GM18858 (cell line): ENCODE data around the gene KRTAP10-4.
"Not testable (repeated sequence)": the region's sequence is repeated elsewhere in the genome, so short reads cannot be mapped to it uniquely, and the experiment has no call there.

ENCODE experiments used
- ATAC-seq: cut with Tn5 transposase; IDR thresholded peaks from one replicate; pipeline ENCODE4 v1.9.1; 2021; ENCODE audit not compliant: unreplicated experiment

The KRTAP10-4 gene

DNA sequence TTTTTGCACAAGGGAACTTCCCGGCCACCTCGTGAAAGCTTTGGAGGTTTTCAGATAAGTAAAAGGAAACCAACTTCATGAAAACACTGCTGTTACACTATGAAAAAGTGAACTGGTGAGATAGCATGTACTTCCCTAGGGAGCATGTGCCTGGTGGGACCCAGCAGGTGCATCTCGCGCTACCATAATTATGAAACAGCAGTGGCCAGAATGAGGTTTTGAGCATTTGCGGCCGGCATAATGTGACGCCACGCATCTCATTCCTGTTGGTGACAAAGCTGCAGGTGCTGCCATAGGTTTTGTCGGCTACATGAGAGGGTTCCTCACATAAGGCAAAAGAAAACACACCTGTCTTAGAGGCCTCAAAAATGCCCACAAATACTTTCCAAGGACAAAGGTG, 16.6 kb upstream of the KRTAP10-4 start:
- no peak for ATAC-seq

DNA sequence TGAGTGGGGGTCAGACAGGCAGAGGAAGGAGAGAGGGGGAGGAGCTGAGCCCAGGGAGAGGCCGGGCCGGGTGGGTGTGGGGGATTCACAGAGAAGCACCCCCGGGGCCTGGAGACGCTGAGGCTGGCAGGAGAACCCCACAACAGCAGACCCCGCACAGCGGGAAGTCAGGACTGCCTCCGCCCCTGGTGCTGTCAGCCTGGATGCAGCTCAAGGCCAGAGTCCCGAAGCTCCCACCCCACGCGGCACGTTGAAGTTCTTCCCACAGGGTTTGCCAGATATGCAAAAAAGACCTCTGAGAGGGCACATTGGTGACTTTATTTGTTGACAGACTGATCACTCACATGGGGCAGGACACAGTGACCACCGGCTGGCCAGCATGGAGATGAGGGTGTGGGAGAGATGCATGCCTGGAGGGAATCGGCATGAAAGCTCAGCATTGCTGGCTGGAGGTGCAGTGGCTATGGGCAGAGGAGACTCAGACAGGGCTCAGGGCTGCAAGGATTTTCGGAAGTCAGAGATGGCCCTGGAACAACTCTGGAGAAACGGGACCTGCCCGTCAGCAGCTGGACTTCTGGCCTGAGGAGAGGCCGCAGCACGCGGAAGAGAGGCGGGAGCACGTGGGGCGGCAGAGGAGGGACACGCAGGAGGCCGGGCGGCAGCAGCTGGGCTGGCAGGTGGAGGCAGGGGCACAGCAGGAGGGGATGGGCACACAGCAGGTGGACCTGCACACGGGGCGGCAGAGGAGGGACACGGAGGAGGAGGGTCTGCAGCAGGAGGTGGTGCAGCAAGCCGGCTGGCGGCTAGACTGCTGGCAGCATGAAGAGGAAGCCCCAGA, 15.8 kb upstream of the KRTAP10-4 start:
- ATAC-seq, result no peak

DNA sequence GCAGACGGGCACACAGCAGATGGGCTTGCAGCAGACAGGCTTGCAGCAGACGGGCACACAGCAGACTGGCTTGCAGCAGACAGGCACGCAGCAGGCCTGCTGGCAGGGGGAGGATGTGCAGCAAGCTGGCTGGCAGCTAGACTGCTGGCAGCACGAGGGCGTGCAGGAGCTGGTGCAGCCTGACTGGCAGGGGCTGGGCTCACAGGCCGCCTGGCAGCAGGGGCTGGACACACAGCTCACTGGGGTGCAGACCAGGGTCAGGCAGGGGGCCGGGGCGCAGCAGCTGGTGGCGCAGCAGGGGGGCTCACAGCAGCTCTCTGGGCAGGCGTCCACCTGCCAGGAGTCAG, 15.2 kb upstream of the KRTAP10-4 start:
- ATAC-seq, result not testable (repeated sequence)

DNA sequence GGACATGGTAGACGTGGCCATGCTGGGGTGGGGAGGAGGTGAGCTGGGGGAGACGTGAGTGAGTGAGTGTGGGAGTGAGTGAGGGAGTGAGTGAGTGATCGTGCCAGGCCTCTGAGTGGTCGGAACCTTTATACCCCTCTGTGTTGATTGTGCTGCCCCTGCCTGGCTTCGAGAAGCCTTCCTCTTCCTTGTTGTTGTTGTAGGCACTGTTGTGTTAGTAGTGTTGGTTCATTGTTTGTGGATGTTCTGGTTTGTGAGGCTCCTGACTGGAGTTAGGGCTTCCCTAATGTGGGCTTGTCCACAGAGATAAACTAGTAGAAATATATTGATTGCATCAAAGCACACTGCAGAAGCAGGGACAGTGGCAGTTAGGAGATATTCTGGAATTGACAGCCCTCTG, 14.8 kb upstream of the KRTAP10-4 start, which contains the start of gene KRTAP10-3:
TSS of gene KRTAP10-3 (minus strand) at position 101 of the 400 bp plus-strand sequence. CDS start at position 21, 80 bp downstream.
- ATAC-seq, result no peak

DNA sequence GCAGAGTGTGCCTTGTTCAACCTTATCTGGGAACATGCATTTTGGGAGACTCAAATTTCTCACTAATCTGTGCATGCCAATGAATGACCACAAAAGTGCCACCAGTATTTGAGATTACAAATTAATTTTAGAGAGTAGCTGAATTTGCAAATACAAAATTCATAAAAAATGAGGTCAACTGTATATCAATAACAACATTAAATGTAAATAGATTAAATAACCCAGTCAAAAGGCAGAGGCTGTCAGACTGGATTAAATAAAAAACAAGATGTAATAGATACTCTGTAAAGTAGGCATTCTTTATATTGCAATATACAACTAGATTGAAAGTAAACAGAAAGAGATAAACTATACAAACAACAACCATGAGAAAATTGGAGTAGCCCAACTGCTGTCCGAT, 9.4 kb upstream of the KRTAP10-4 start:
- ATAC-seq, result no peak

DNA sequence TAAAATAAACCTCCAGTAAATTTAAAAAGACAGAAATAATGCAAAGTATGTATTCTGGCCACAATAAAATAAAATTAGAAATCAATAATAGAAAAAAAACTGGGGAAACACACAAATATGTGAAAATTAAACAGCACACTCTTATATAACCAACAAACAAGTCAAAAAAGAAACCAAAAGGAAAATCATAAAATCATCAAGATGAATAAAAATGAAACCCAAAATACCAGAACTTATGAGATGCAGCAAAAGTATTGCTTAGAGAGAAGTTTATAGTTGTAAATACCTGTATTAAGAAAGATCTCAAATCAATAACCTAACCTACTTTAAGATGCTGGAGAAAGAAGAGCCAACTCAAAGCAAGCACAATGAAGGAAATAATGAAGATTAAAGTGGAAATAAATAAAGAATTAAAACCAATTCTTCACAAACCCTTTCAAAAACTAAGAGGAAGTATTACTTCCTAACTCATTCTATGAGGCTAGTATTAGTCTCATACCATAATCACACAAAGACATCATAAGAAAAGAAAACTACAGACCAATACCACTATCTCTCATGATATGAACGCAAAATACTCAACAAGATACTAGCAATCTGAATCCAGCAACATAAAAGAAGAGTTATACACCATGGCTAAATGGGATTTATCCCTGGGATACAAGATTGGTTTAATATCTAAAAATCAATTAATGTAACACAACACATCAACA, 8.5 kb upstream of the KRTAP10-4 start:
- ATAC-seq, result no peak

DNA sequence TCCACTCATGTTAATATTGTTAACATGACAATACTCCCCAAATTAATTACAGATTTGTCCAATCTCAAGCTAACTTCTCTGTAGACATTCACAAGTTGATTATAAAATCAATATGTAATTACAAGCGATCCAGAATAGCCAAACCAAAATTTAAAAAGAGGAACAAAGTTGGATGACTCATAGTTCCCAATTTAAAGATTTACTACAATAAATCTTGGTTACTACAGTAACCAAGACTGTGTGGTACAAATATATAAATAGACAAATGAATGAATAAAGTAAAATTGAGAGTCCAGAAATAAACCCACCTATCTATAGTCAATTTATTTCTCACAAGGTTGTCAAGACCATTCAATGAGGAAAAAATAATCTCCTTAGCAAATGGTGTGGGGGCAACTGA, 7.1 kb upstream of the KRTAP10-4 start:
- no peak for ATAC-seq

- no peak for ATAC-seq
Measured at GRCh38 chr21:44567481-44568171, 5.9 kb upstream of the KRTAP10-4 start.

DNA sequence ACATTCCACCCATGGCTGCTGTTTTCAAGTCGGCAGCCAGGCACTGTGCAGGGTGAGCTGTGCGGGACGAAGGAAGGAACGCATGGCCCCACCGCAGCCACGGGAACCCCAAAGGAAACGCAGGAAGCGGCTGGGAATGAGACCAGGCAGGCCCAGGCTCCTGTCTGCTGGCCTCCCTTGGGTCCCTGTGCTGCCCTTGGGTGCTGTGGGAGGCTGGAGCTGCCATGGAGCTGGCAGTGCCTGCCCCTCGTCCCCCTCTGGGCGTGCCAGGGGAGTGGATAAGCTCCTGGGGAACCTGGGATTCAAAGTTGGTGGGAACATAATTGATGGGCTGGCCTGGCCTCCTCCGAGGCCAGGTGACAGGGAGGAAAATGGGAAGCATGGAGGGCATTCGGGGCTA, 5.3 kb upstream of the KRTAP10-4 start:
- no peak for ATAC-seq

- ATAC-seq, result no peak
Measured at GRCh38 chr21:44568667-44569556, 4.6 kb upstream of the KRTAP10-4 start.

GRCh38 chr21:44569861-44570517, 3.5 kb upstream of the KRTAP10-4 start:
- no peak for ATAC-seq

DNA sequence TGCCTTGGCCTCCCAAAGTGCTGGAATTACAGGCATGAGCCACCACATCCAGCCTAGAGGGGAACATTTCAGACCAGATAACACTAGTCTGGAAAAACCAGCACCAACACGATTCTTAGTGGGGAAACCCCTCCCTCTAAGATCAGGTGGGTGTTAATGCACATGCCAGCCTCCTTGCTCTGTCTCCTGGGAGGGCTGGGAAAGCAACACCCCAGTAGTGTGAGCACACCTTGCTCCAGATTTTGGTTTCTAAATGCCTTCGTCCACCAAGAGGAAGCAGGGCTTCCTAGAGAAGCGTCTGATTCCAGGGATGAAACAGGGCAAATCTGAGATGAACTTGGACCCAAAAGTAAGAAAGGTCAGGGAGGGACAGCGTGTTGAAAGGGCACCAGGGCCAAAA, 2.2 kb upstream of the KRTAP10-4 start:
- no peak for ATAC-seq

DNA sequence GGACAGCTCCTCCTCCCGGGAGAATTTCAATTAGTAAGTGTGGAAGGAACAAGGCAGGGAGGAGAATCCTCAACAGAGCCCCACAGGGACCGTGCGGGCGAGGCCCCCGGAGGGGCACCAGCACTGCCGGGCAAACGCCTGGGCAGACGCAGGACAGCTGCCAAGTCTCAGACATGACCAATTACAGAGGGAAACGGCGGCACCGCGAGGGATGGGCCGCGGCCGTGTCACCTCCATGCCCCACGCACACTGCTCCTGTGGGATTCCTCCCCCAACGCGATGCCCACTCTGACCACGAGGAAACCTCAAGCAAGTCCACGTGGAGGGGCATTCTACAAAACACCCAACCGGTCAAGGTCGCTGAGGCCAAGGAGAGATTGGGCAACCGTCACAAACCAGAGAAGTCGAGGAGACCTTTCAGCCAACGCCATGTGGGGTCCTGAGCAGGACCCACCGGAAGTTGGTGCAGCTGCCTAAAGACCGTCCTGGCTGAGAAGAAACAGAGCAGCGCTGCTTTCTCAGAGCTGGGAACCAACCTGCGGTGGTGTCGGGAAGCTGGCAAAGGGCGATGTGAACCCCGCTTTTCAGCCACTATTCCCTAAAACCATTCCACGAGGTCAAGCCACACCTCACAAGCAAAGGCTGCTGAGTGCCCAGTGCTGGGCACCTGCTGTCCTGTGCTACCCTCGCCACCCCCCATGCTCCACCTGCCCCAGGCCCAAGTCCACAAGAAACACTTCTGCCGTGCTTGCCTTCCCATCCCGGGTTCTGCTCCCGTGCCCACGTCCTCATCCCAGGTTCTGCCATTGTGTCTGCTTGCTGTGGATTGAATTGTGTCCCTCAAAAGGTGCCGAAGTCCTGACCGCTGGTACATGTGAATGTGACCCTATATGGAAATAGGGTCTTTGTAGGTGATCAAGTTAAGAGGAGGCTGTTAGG, 1.4 kb upstream of the KRTAP10-4 start:
- ATAC-seq, result no peak

DNA sequence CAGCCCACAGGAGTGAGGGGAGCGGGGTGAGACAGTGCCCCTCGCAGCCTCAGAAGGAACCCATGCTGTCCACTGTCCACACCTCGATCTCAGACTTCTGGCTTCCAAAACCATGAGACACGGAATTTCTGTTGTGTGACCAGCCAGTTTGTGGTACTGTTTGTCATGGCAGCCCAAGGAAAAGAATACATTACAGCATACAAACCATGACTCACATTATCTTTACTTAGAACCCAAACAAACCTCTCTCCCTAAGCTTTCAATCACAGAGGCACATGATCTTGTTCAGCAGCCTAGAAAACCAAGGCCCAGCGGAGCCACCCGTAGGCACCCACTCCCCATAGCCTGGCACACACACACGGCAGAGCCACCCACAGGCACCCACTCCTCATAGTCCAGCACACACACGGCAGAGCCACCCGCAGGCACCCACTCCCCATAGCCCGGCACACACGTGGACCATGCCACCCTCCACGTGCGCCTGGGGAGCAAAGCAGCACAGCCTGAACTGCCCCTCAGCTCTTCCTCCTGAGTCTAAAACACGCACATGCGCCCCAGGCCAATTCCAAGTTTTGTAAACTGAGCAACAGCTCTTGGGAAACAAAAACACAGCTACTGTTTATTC, 458 bp upstream of the KRTAP10-4 start:
- no peak for ATAC-seq

GRCh38 chr21:44574457-44575306, 1.2 kb downstream of the KRTAP10-4 start:
- ATAC-seq, result no peak

DNA sequence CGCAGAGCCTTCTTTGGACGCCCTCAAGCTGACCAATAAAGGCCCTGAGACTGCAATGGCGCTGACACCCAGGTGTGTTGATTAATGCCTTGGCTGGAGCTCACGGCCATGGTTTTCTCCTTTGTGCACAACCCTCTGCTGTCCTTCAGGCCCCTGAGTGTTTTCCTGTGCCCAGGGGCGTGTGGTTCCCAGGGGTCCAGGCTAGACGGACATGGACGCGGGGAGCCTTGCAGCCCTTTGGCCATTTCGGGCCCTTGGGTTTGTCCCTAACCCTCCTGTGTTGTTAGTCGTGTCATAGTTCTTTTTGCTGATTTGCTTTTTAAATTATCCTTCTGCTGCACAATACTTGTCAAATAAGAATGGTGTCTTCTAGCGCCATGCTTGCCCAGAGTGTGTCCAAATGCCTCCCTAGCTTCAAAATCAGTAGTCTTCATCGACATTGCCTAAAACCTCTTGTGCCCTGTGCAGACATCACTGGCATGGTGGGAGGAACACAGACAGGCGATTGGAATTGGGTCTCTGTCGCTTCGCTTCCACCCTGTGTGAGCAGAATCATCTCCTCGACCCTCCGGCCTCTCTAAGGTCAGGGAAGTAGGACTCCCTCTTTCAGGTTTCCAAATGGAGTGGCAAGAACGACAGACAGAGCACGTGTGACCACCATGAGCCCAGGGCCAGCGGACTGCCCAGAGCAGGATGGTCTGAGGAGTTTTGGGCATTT, 1.9 kb downstream of the KRTAP10-4 start:
- ATAC-seq, result no peak

DNA sequence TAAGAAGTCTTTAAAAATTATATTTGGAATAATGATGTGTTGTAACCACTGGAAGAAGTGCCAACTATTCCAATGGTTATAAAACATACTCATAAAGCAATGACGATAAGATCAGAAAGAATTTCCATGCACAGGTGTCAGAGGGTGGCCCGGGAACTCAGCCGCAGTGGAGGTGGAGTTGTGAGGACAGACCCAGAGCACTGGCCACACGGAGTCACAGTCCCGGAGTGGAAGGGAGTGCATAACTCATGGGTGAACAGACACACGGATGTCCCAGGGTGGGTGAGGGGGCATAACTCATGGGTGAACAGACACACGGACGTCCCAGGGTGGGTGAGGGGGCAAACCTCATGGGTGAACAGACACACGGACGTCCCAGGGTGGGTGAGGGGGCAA, 2.5 kb downstream of the KRTAP10-4 start:
- no peak for ATAC-seq
